Lung (tissue), 12 donors: ENCODE results near the gene RERE. TPM values are rescaled to one million over a fixed set of nuclear protein-coding genes. Genes with fewer than 3 reads are reported as not detected.

Experiments
- ATAC-seq: fragments of 200-7000 bp; cut with Tn5 transposase; one replicate; pipeline ENCODE4 v1.9.1; 2020; ENCODE audit warnings: moderate number of reproducible peaks; ENCODE audit not compliant: insufficient read depth, low FRiP score
- DNase-seq, 3 donors: peaks; one replicate each; pipeline ENCODE4 v3.0.0-alpha.2; 2013 to 2017
- H3K27ac ChIP-seq, 2 donors: one replicate each; pipeline ENCODE4 v1.5.1; 2013; ENCODE audit warnings: mild to moderate bottlenecking in 2 of 2, moderate library complexity in 2 of 2, control low read depth in 1 of 2, inconsistent platforms in 1 of 2, low read depth in 1 of 2, low read length in 1 of 2
- H3K27me3 ChIP-seq, 3 donors: one replicate each; pipeline ENCODE4 v1.5.1; 2013; ENCODE audit warnings: low read length in 2 of 3; ENCODE audit not compliant: control insufficient read depth in 3 of 3, insufficient read depth in 3 of 3
- H3K36me3 ChIP-seq, 4 donors: one replicate each; pipeline ENCODE4 v1.5.1; 2013; ENCODE audit warnings: low read length in 4 of 4, mild to moderate bottlenecking in 1 of 4, moderate library complexity in 1 of 4; ENCODE audit not compliant: control insufficient read depth in 4 of 4, insufficient read depth in 4 of 4
- H3K4me1 ChIP-seq, 5 donors: one replicate each; pipeline ENCODE4 v1.5.1; 2013; ENCODE audit warnings: low read length in 5 of 5, mild to moderate bottlenecking in 2 of 5, moderate library complexity in 1 of 5; ENCODE audit not compliant: control insufficient read depth in 5 of 5, insufficient read depth in 5 of 5
- H3K4me3 ChIP-seq: one replicate; pipeline ENCODE4 v1.5.1; 2013; ENCODE audit warnings: mild to moderate bottlenecking, control low read depth, moderate library complexity
- H3K9ac ChIP-seq, 2 donors: one replicate each; pipeline ENCODE4 v1.5.1; 2013; ENCODE audit warnings: low read length in 2 of 2, control low read depth in 1 of 2; ENCODE audit not compliant: insufficient read depth in 1 of 2
- H3K9me3 ChIP-seq, 4 donors: one replicate each; pipeline ENCODE4 v1.5.1; 2013; ENCODE audit warnings: low read length in 3 of 4, mild to moderate bottlenecking in 1 of 4, moderate library complexity in 1 of 4; ENCODE audit not compliant: control insufficient read depth in 4 of 4, insufficient read depth in 3 of 4
- CTCF ChIP-seq: IDR thresholded peaks from 2 replicates; pipeline ENCODE4 v1.5.1; 2012; ENCODE audit warnings: mild to moderate bottlenecking; ENCODE audit errors: control extremely low read depth, extremely low read depth
- WGBS, 2 donors: extraction: QIAGEN DNeasy Blood & Tissue Kit; methylation state at CpG; one replicate each; pipeline ENCODE4 v1.1.7; 2013; 5-methylcytosine and 5-hydroxymethylcytosine counted together
- polyA plus RNA-seq, 2 donors: library from polyadenylated mRNA; stranded (reverse); fragments of 200-250 nt; gene quantifications; one replicate each; pipeline ENCODE4 v1.2.1, GENCODE V29; 2013
- total RNA-seq, 2 donors: library from RNA; depleted of rRNA in 1 of 2; stranded (reverse); fragments of >200 nt in 1 of 2; gene quantifications; one replicate each; pipeline ENCODE4 v1.2.1, GENCODE V29; 2014 to 2021
- donor health status: control.
- donor health status: control.
- donor health status: Bipolar disorder and iron deficiency.
- donor health status: healthy.
- donor health status: DM: yes; HTN: yes; CAD: no.

The RERE gene
- total and polyA plus RNA-seq, 4 donors = 21.7 to 207 (median 57.5) TPM

- H3K9me3 ChIP-seq = no peaks in the 10 kb centered on the region
- no peaks in the 10 kb centered on the region for H3K27me3 ChIP-seq
- 96 to 97% methylated on average over 3 of the region's 3 CpGs for WGBS, 2 donors
- peaks cover 9 to 29% (median 10%) of the 10 kb centered on the region in 4 donors for H3K36me3 ChIP-seq
- no peak overlapping the region for H3K27ac ChIP-seq
- H3K4me3 ChIP-seq = no peak overlapping the region
- no peak for ATAC-seq
- H3K9ac ChIP-seq = no peak overlapping the region
- no peak for TF ChIP-seq CTCF
- H3K4me1 ChIP-seq = peaks cover 0 to 9% (median 0%) of the 10 kb centered on the region in 5 donors
- no peak for DNase-seq
These were observed 322.8 kb downstream of the RERE start for GRCh38 chr1:8494681-8495080.

- 84 to 92% methylated on average over 7 of the region's 7 CpGs for WGBS, 2 donors
These were observed 323.4 kb downstream of the RERE start for GRCh38 chr1:8493916-8494540.

GRCh38 chr1:8487249-8487648, 330.2 kb downstream of the RERE start:
- H3K4me1 ChIP-seq = peaks cover 0 to 3% (median 0%) of the 10 kb centered on the region in 5 donors
- no peaks in the 10 kb centered on the region for H3K9me3 ChIP-seq
- H3K27me3 ChIP-seq = no peaks in the 10 kb centered on the region
- H3K9ac ChIP-seq = no peak overlapping the region
- no peak overlapping the region for H3K27ac ChIP-seq
- DNase-seq (no peak), ATAC-seq (no peak)
- H3K4me3 ChIP-seq = no peak overlapping the region
- 96 to 97% methylated on average over 2 of the region's 2 CpGs for whole genome bisulfite sequencing, 2 donors
- TF ChIP-seq CTCF = no peak
- no peaks in the 10 kb centered on the region for H3K36me3 ChIP-seq

More at GRCh38 chr1:8493916-8494540, 323.4 kb downstream of the RERE start:
- Histone ChIP-seq H3K27ac (no peak overlapping the region), H3K36me3 (peaks cover 9 to 29% (median 10%) of the 10 kb centered on the region in 4 donors), H3K4me3 (no peak overlapping the region), H3K9ac (no peak overlapping the region), H3K9me3 (no peaks in the 10 kb centered on the region), H3K4me1 (peaks cover 0 to 9% (median 0%) of the 10 kb centered on the region in 5 donors), H3K27me3 (no peaks in the 10 kb centered on the region)
- no peak for DNase-seq
- TF ChIP-seq CTCF = no peak
- no peak for ATAC-seq

- DNase-seq (no peak), ATAC-seq (no peak)
- no peaks in the 10 kb centered on the region for H3K36me3 ChIP-seq
- 93 to 95% methylated on average over 5 of the region's 5 CpGs for WGBS, 2 donors
- no peak overlapping the region for H3K27ac ChIP-seq
- no peaks in the 10 kb centered on the region for H3K9me3 ChIP-seq
- TF ChIP-seq CTCF = no peak
- H3K9ac ChIP-seq = no peak overlapping the region
- H3K27me3 ChIP-seq = no peaks in the 10 kb centered on the region
- peaks cover 0 to 5% (median 0%) of the 10 kb centered on the region in 5 donors for H3K4me1 ChIP-seq
- no peak overlapping the region for H3K4me3 ChIP-seq
These were observed 331.4 kb downstream of the RERE start for GRCh38 chr1:8486047-8486446.
